Prostate gland (tissue), 2 donors: ENCODE data around the gene SCNN1G. TPM values are rescaled to one million over a fixed set of nuclear protein-coding genes. Genes with fewer than 3 reads are reported as not detected.

ENCODE experiments used
- DNase-seq: peaks from one replicate; pipeline ENCODE4 v3.0.0-alpha.2; 2019; ENCODE audit warnings: low spot score
- H3K27ac ChIP-seq, 2 donors: fragments of 200-600 bp; sonication (generic); 2 replicates each; pipeline ENCODE4 v1.5.1; 2017 to 2019
- H3K27me3 ChIP-seq: fragments of 200-600 bp; sonication (generic); replicated peaks from 2 replicates; pipeline ENCODE4 v1.5.1; 2019; ENCODE audit not compliant: insufficient read depth
- H3K36me3 ChIP-seq, 2 donors: fragments of 200-600 bp; sonication (generic); 1 replicate in 1 of 2; 2 replicates in 1 of 2; pipeline versions ENCODE4 v1.5.1 to v1.8.1; 2017 to 2019
- H3K4me1 ChIP-seq: fragments of 200-600 bp; sonication (generic); replicated peaks from 2 replicates; pipeline ENCODE4 v1.5.1; 2019
- H3K4me3 ChIP-seq, 2 donors: fragments of 200-600 bp; sonication (generic); 2 replicates each; pipeline ENCODE4 v1.5.1; 2017 to 2019
- H3K9me3 ChIP-seq: fragments of 200-600 bp; sonication (generic); 2 replicates; pipeline ENCODE4 v1.5.1; 2017
- POLR2A ChIP-seq: fragments of 450-650 bp; IDR thresholded peaks from one replicate; pipeline ENCODE4 v1.6.1; 2016; ENCODE audit warnings: antibody characterized with exemption, mild to moderate bottlenecking
- POLR2AphosphoS5 ChIP-seq: sonication (generic); formaldehyde crosslinking; IDR thresholded peaks from one replicate; pipeline ENCODE4 v1.6.1; 2017; ENCODE audit warnings: antibody characterized with exemption
- WGBS: methylation state at CpG from one replicate; pipeline ENCODE4 v1.1.5; 2018; 5-methylcytosine and 5-hydroxymethylcytosine counted together
- intact Hi-C: fragments of 100-400 bp; cut with DNase I; formaldehyde crosslinking; loops from one replicate; pipeline ENCODE4 v1.14.2; 2022
- total RNA-seq, 2 donors: library from RNA; depleted of rRNA; stranded (reverse); fragments of >200 nt; gene quantifications; one replicate each; pipeline ENCODE4 v1.1.0, GENCODE V29; 2016
- TF ChIP-seq, protein P1 (sequence below), 4 experiments: fragments of 200-600 bp in 2 of 4; fragments of 450-650 bp in 2 of 4; sonication (generic) in 2 of 4; IDR thresholded peaks; 1 replicate in 3 of 4; 2 replicates in 1 of 4; pipeline ENCODE4 v1.5.1; 2016 to 2019; ENCODE audit warnings: antibody characterized with exemption in 4 of 4, mild to moderate bottlenecking in 2 of 4, moderate library complexity in 2 of 4

The SCNN1G gene
- total RNA-seq, 2 donors from 2014 or later = 8.6 to 11.1 TPM

DNA sequence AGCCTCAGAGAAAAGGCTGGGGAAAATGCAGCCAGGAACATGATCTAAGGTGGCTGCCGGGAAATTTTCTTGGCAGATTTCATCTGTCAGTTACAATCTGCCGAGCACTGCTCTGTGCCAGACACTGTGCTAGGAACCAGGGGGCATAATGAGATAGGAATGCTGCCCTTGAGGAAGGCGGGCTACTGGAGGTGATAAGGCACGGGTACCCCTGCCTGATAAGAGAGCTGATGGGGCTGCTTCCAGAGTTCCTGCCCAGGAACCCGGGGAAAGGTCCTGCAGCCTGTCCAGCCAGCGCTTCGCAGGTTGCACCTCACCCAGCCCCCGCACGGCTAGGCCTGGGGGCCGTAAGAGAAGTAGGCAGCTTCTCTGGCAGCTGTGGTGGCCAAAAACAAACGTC is 3.1 kb downstream of the SCNN1G start:
- TF ChIP-seq POLR2AphosphoS5 = no peak
- TF ChIP-seq, protein P1, sequence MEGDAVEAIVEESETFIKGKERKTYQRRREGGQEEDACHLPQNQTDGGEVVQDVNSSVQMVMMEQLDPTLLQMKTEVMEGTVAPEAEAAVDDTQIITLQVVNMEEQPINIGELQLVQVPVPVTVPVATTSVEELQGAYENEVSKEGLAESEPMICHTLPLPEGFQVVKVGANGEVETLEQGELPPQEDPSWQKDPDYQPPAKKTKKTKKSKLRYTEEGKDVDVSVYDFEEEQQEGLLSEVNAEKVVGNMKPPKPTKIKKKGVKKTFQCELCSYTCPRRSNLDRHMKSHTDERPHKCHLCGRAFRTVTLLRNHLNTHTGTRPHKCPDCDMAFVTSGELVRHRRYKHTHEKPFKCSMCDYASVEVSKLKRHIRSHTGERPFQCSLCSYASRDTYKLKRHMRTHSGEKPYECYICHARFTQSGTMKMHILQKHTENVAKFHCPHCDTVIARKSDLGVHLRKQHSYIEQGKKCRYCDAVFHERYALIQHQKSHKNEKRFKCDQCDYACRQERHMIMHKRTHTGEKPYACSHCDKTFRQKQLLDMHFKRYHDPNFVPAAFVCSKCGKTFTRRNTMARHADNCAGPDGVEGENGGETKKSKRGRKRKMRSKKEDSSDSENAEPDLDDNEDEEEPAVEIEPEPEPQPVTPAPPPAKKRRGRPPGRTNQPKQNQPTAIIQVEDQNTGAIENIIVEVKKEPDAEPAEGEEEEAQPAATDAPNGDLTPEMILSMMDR (IDR thresholded peaks at IDR 0.05) = no peak
- TF ChIP-seq POLR2A = no peak
- Histone ChIP-seq H3K4me1 (no peaks in the 10 kb centered on the region), H3K4me3 (no peak overlapping the region), H3K27me3 (no peaks in the 10 kb centered on the region), H3K9me3 (no peaks in the 10 kb centered on the region), H3K27ac (no peak overlapping the region), H3K36me3 (no peaks in the 10 kb centered on the region)
- DNase-seq = no peak
- intact Hi-C loops = no loop called here
- WGBS = 41% methylated on average over 11 of the region's 11 CpGs

DNA sequence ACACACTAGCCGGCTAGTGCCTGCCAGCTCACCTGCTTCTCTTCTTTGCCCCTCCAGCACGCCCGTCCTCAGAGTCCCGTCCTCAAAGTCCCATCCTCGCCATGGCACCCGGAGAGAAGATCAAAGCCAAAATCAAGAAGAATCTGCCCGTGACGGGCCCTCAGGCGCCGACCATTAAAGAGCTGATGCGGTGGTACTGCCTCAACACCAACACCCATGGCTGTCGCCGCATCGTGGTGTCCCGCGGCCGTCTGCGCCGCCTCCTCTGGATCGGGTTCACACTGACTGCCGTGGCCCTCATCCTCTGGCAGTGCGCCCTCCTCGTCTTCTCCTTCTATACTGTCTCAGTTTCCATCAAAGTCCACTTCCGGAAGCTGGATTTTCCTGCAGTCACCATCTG is 3.6 kb downstream of the SCNN1G start:
- Histone ChIP-seq H3K27me3 (no peaks in the 10 kb centered on the region), H3K4me3 (no peak overlapping the region), H3K36me3 (no peaks in the 10 kb centered on the region), H3K4me1 (no peaks in the 10 kb centered on the region), H3K27ac (no peak overlapping the region), H3K9me3 (no peaks in the 10 kb centered on the region)
- intact Hi-C loops = no loop called here
- DNase-seq = no peak
- WGBS = 85% methylated on average over 24 of the region's 24 CpGs
- TF ChIP-seq POLR2AphosphoS5 (no peak), POLR2A (no peak)
- TF ChIP-seq, protein P1 (IDR thresholded peaks at IDR 0.05) = no peak

DNA sequence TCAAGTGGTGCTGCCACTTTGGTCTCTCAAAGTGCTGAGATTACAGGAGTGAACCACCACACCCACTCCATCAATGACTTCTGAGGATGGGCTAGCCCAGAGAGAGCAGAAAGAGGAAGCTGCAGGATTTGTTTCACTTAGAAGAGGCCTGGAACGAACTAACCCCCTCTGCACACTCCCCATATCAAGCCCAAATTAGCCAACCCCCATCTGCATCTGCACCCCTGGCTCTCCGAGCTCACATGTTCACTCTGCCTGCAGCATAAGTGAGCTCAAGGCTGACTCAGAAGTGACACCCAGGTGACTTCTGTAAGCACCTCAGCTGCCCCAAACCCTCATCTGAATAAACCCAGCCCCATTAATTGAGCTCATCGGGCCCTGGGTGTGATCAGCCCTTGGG is 4.8 kb downstream of the SCNN1G start:
- Histone ChIP-seq H3K4me3 (no peak overlapping the region), H3K27me3 (no peaks in the 10 kb centered on the region), H3K27ac (no peak overlapping the region), H3K36me3 (no peaks in the 10 kb centered on the region), H3K4me1 (no peaks in the 10 kb centered on the region), H3K9me3 (no peaks in the 10 kb centered on the region)
- intact Hi-C loops = no loop called here
- no peak for DNase-seq
- TF ChIP-seq POLR2A = no peak
- TF ChIP-seq, protein P1 (IDR thresholded peaks at IDR 0.05) = no peak
- no peak for TF ChIP-seq POLR2AphosphoS5
- 64% methylated on average over 3 of the region's 3 CpGs for whole genome bisulfite sequencing

- 79% methylated on average over 2 of the region's 2 CpGs for WGBS
- H3K36me3 ChIP-seq = no peaks in the 10 kb centered on the region
- H3K4me1 ChIP-seq = no peaks in the 10 kb centered on the region
- no peaks in the 10 kb centered on the region for H3K9me3 ChIP-seq
- no peak for DNase-seq
- H3K27ac ChIP-seq = no peak overlapping the region
- TF ChIP-seq, protein P1 (IDR thresholded peaks at IDR 0.05) = no peak
- no peak for TF ChIP-seq POLR2A
- TF ChIP-seq POLR2AphosphoS5 = no peak
- no peaks in the 10 kb centered on the region for H3K27me3 ChIP-seq
- intact Hi-C loops = no loop called here
- no peak overlapping the region for H3K4me3 ChIP-seq
These were observed 6.4 kb downstream of the SCNN1G start for GRCh38 chr16:23188911-23189310.

DNA sequence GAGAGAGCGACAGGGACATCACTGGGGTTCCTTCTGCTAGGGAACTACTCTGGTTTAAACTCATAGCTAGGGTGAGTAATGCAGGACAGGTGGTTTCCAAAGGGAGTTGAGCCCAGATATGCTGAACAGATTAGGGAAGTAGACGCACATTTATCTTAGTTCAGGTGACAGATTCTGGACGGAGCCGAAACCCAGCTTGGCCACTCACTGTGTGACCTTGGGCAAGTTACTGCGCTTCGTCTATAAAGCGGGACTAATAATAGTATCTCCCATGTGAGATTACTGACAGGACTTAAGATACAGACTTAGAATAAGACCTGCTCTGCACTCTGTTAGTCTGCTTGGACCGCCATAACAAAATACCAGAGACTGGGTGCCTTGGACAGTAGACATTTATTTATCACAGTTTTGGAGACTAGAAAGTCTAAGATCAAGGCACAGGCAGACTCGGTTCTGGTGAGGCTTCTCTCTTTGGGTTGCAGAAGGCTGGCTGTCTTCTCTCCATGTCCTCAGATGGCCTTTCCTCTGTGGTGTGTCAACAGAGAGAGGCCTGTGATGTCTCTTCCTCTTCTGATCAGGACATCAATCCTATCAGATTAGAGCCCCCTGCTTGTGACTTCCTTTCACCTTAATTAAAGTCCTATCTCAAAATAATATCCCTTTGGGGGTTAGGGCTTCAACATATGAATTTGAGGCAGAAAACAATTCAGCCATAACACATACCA is 12.1 kb downstream of the SCNN1G start:
- H3K36me3 ChIP-seq = no peaks in the 10 kb centered on the region
- intact Hi-C loops = no loop called here
- no peaks in the 10 kb centered on the region for H3K27me3 ChIP-seq
- no peak for DNase-seq
- 77% methylated on average over 9 of the region's 9 CpGs for WGBS
- no peaks in the 10 kb centered on the region for H3K9me3 ChIP-seq
- H3K4me3 ChIP-seq = no peak overlapping the region
- H3K27ac ChIP-seq = no peak overlapping the region
- no peaks in the 10 kb centered on the region for H3K4me1 ChIP-seq
- TF ChIP-seq POLR2AphosphoS5 = no peak
- no peak for TF ChIP-seq POLR2A
- TF ChIP-seq, protein P1 (IDR thresholded peaks at IDR 0.05) = no peak
